Sciatic nerve (tissue), 2 donors: ENCODE results near the gene MAN2A2. TPM values are rescaled to one million over a fixed set of nuclear protein-coding genes. Genes with fewer than 3 reads are reported as not detected.

Experiments used
- ATAC-seq: fragments of 200-7000 bp; cut with Tn5 transposase; one replicate; pipeline ENCODE4 v1.9.1; 2020; ENCODE audit warnings: mild to moderate bottlenecking, moderate library complexity
- DNase-seq: peaks from one replicate; pipeline ENCODE4 v3.0.0-alpha.2; 2020; ENCODE audit warnings: low spot score
- intact Hi-C: fragments of 100-400 bp; cut with DNase I; formaldehyde crosslinking; loops from one replicate; pipeline ENCODE4 v1.14.2; 2022
- total RNA-seq: library from RNA; stranded (reverse); fragmentation: NEBNext Ultra II Directional; extraction: Animal tissue kit (Norgen Biotek cat#: 25700); gene quantifications from one replicate; pipeline ENCODE4 v1.2.1, GENCODE V29; 2021
- donor health status: DM: no; HTN: no; CAD: no.
- donor health status: DM: no; HTN: no; CAD: no.

The MAN2A2 gene
- total RNA-seq, 1 donor from 2014 or later = 150 TPM

DNA sequence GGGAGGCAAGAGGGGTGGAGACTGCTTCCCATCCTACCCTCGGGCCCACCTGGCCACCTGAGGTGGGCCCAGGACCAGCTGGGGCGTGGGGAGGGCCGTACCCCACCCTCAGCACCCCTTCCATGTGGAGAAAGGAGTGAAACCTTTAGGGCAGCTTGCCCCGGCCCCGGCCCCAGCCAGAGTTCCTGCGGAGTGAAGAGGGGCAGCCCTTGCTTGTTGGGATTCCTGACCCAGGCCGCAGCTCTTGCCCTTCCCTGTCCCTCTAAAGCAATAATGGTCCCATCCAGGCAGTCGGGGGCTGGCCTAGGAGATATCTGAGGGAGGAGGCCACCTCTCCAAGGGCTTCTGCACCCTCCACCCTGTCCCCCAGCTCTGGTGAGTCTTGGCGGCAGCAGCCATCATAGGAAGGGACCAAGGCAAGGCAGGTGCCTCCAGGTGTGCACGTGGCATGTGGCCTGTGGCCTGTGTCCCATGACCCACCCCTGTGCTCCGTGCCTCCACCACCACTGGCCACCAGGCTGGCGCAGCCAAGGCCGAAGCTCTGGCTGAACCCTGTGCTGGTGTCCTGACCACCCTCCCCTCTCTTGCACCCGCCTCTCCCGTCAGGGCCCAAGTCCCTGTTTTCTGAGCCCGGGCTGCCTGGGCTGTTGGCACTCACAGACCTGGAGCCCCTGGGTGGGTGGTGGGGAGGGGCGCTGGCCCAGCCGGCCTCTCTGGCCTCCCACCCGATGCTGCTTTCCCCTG is 21.0 kb upstream of the MAN2A2 start:
- intact Hi-C loops = no loop called here
- ATAC-seq (no peak), DNase-seq (no peak)

DNA sequence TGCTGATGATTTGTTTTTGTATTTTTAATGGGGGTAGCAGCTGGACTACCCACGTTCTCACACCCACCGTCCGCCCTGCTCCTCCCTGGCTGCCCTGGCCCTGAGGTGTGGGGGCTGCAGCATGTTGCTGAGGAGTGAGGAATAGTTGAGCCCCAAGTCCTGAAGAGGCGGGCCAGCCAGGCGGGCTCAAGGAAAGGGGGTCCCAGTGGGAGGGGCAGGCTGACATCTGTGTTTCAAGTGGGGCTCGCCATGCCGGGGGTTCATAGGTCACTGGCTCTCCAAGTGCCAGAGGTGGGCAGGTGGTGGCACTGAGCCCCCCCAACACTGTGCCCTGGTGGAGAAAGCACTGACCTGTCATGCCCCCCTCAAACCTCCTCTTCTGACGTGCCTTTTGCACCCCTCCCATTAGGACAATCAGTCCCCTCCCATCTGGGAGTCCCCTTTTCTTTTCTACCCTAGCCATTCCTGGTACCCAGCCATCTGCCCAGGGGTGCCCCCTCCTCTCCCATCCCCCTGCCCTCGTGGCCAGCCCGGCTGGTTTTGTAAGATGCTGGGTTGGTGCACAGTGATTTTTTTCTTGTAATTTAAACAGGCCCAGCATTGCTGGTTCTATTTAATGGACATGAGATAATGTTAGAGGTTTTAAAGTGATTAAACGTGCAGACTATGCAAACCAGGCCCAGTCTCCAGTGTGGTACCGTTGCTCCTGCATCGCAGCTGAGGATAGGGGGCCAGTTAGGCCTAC is 20.1 kb upstream of the MAN2A2 start:
- ATAC-seq (peak; percentile 6), DNase-seq (no peak)
- intact Hi-C loops = no loop called here

DNA sequence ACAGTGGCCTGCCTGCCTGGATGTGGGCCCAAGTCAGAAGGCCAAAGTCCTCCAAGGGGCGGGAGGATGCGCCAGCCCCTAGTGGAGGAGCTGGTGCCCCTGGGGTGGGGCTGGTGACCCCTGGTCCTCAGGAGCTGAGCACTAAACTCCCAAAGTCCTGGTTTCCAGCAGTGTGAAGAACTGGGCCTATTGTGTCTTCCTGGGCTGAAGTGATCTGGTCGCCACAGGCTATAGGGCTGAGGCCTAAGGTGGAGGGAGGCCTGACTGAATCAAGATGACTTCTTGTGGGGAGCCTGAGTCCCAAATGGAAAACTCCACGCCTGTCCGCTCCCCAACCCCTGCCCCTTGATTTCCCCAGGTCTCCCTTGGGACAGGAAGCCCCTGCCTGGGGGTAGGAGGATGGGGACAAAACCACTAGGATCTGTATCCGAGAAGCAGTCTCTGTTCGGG is 19.6 kb upstream of the MAN2A2 start:
- peak; percentile 8 for ATAC-seq
- no peak for DNase-seq
- intact Hi-C loops = no loop called here

DNA sequence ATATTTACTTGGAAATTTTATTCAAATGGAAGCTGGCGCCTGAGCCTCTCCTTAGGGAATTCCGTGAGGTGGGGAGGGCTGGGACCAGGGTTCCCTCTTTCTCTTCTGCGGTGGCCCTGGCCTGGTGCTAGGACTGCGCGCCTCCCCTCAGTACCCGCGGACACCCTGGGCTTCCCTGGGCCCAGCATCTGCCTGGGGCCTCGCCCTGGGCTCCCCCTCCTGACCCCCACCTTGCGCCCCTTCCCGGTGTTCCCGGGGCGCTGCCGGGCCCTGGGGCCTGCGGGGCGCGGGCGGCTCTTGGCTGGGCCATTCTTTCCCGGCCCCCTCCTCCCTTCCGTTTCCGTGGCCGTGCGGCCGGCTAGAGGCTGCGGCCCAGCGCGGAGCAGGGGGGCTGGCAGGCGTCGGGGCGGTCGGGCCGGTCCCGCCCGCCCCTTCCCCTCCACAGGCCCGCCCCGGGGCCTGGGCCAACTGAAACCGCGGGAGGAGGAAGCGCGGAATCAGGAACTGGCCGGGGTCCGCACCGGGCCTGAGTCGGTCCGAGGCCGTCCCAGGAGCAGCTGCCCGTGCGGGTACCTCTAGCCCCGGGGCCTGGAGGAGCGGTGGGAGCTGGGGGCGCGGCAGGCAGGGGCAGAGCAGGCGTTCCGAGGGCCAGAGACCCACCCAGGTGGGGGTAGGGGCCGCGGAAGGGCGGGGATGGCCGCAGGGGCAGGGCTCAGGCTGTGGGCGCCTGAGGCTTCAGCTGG is 19.0 kb upstream of the MAN2A2 start, which contains the start of gene FES:
Gene FES, plus strand, starts transcription at position 529 of the 743 bp plus-strand sequence. CDS start 542 bp downstream, outside the sequence.
- intact Hi-C loops = loop anchor here (2.0 kb wide), 1 partner anchor 237 kb away; no protein-coding TSS in a partner anchor
- DNase-seq (peak; percentile 84), ATAC-seq (peak; percentile 62)

DNA sequence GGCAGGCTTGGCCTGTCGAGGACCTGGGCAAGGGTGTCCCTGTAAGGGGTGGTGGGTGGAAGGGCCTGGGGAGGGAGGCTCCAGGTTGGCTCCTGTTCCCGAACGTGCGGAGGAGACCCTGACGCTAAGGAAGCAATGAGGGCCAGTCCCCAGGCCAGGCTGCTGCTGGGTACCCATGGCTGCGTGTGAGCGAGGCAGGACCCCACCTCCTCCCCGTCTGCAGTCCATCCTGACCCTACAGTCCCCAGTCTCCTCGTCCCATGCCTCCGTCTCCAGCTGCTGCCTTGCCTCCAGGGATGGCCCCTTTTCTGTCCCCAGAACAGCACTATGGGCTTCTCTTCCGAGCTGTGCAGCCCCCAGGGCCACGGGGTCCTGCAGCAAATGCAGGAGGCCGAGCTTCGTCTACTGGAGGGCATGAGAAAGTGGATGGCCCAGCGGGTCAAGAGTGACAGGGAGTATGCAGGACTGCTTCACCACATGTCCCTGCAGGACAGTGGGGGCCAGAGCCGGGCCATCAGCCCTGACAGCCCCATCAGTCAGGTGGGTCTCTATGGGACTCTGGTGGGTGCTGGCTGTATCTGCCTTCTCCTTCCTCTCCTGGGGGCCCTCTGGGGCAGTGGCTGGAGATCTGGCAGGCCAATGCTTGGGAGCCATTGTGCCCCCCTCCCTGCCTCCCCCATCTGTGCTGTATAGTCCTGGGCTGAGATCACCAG is 18.2 kb upstream of the MAN2A2 start:
- intact Hi-C loops = loop anchor here (2.0 kb wide), 1 partner anchor 238 kb away; no protein-coding TSS in a partner anchor
- ATAC-seq (peak; percentile 11), DNase-seq (peak; percentile 70)

DNA sequence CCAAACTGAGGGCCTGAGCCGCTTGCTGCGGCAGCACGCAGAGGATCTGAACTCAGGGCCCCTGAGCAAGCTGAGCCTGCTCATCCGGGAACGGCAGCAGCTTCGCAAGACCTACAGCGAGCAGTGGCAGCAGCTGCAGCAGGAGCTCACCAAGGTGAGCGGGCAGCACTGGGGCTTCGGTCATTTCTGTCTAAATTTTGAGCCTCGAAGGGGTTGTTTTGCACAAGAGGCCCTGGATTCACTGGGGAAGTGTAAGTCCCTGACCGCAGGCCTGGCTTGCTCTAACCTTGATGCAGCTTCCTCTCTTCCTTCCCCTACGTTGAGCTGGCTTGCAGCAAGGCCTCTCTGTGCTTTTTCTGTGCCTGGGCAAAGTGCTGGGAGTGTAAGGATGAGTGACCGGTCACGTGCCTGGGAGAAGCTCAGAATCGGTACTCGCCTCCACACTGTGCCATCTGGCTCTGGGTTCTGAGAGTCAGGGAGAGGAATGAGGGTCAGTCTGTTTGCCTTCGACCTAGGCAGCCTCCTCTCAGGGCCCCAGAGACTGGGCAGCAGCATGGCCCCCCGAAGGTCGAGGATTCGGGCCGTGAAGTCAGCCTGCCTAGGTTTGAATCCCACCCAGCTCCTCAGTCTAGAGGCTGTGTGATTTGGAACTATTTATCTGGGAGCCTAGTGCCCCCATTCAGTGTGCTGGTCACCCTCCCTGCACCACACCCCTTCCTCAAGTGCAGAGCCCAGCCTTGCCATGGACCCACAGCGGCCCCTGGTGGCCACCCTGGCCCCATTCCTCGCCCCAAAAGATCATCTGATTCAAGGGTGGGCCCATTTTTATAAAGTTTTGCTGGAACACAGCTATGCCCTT is 17.4 kb upstream of the MAN2A2 start:
- DNase-seq = peak; percentile 92
- intact Hi-C loops = loop anchor here (2.0 kb wide), 1 partner anchor 239 kb away; no protein-coding TSS in a partner anchor
- peak; percentile 83 for ATAC-seq

GRCh38 chr15:90886291-90886614 is 16.8 kb upstream of the MAN2A2 start:
- DNase-seq (no peak), ATAC-seq (no peak)

GRCh38 chr15:90887037-90887481 is 16.0 kb upstream of the MAN2A2 start:
- no peak for DNase-seq
- intact Hi-C loops = no loop called here
- no peak for ATAC-seq

More at GRCh38 chr15:90886291-90886614, 16.8 kb upstream of the MAN2A2 start:
- intact Hi-C loops = no loop called here

DNA sequence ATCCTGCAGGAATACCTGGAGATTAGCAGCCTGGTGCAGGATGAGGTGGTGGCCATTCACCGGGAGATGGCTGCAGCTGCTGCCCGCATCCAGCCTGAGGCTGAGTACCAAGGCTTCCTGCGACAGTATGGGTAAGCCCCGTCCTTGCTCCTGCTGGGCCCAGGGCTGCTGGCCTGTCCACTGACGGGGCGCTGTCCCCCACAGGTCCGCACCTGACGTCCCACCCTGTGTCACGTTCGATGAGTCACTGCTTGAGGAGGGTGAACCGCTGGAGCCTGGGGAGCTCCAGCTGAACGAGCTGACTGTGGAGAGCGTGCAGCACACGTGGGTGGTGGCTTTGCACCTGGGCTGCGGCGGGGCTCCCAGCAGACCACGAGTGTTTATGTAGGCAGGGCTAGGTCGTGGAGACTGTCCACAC is 13.8 kb upstream of the MAN2A2 start:
- intact Hi-C loops = no loop called here
- ATAC-seq (no peak), DNase-seq (no peak)

DNA sequence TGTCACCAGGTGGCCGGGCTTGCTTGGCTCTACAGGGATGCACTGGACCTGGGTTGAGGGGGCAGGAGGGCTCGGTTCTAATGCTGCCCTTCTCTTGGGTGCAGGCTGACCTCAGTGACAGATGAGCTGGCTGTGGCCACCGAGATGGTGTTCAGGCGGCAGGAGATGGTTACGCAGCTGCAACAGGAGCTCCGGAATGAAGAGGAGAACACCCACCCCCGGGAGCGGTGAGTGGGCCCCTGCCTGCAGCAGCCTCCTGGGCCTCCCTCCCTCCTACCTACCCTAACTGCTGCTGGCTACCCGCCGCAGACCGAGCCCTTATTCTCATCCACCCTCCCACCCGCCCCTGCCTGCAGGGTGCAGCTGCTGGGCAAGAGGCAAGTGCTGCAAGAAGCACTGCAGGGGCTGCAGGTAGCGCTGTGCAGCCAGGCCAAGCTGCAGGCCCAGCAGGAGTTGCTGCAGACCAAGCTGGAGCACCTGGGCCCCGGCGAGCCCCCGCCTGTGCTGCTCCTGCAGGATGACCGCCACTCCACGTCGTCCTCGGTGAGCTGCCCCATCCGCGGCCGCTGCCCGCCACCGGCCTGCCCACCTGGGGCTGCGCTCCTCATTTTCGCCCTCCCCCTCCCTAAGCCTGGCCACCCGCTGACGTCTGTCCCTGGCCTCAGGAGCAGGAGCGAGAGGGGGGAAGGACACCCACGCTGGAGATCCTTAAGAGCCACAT is 13.2 kb upstream of the MAN2A2 start:
- no peak for DNase-seq
- intact Hi-C loops = no loop called here
- ATAC-seq = no peak

- DNase-seq = no peak
- intact Hi-C loops = no loop called here
- no peak for ATAC-seq
Observed at GRCh38 chr15:90890839-90891238, 12.3 kb upstream of the MAN2A2 start.

- ATAC-seq (no peak), DNase-seq (no peak)
- intact Hi-C loops = no loop called here
Observed at GRCh38 chr15:90891346-90891949, 11.7 kb upstream of the MAN2A2 start.

DNA sequence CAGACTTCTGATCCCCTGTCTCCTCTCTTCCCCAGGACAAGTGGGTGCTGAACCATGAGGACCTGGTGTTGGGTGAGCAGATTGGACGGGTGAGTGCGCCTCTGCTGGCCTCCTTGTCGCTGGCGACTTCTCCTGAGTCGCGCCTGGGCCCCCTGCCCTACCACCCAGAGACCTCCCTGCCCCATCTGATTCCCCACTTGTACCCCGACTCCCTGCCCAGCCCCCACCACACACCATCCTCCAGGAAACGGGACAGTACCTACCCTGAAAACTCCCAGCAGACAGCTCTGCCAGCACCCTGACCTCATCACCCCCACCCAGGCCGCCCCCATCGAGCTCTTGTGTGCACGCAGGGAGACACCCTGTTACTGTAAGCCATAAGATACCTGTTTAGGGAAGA is 11.1 kb upstream of the MAN2A2 start:
- ATAC-seq (no peak), DNase-seq (no peak)
- intact Hi-C loops = no loop called here

DNA sequence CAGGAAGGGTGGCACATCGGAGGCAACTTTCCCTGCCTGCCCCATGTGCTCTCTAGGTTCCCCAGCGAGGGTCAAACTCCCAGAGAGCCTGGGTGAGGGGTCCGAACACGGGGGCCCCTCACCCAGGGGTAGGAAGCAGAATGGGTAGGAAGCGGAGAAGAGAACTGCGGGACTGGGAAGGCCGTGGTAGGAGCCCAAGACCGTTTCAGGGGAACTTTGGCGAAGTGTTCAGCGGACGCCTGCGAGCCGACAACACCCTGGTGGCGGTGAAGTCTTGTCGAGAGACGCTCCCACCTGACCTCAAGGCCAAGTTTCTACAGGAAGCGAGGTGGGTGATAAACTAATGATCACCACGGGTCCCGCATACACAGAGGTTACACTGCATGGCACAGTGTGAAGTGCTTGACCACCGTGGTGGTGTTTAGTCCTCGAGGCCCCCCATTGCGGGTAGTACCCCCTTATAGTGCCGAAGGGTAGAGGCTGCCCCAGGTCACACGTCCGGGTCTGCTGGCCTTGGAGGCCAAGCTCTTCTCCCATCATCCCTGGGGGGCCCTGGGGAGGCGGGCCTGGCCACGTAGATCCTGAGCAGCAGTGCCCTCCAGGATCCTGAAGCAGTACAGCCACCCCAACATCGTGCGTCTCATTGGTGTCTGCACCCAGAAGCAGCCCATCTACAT is 10.5 kb upstream of the MAN2A2 start:
- intact Hi-C loops = no loop called here
- ATAC-seq = no peak
- no peak for DNase-seq

- intact Hi-C loops = no loop called here
- DNase-seq (no peak), ATAC-seq (no peak)
Observed at GRCh38 chr15:90893175-90894090, 9.7 kb upstream of the MAN2A2 start.
